ENCODE measurements around the gene AIF1.

DNA sequence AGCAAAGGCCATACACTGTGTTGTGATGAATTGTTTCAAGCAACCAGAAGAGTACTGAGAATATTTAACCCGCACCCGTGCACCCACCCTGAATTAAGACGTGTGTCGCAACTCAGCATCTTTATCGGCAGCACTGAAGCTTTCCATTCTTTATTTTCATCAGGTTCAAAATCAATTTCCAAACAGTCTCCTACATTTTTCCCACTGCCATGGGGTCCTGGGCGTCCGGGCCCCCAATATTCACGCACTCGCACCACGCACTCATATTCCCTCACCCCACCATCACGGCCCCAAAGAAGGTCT, 34.6 kb upstream of the AIF1 start:
- TF ChIP-seq, protein P1, sequence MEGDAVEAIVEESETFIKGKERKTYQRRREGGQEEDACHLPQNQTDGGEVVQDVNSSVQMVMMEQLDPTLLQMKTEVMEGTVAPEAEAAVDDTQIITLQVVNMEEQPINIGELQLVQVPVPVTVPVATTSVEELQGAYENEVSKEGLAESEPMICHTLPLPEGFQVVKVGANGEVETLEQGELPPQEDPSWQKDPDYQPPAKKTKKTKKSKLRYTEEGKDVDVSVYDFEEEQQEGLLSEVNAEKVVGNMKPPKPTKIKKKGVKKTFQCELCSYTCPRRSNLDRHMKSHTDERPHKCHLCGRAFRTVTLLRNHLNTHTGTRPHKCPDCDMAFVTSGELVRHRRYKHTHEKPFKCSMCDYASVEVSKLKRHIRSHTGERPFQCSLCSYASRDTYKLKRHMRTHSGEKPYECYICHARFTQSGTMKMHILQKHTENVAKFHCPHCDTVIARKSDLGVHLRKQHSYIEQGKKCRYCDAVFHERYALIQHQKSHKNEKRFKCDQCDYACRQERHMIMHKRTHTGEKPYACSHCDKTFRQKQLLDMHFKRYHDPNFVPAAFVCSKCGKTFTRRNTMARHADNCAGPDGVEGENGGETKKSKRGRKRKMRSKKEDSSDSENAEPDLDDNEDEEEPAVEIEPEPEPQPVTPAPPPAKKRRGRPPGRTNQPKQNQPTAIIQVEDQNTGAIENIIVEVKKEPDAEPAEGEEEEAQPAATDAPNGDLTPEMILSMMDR (conservative IDR thresholded peaks at IDR 0.05 in 1 of 2, IDR thresholded peaks at IDR 0.05 in 1 of 2; ENCODE audit: low read depth in 1 of 2, low read length in 2 of 2), result no peak
- TF ChIP-seq EZH2 (IDR thresholded peaks at IDR 0.05; ENCODE audit: low read length, missing control alignments), result no peak

Data from fibroblast of lung (primary cell).